Epithelial cell of esophagus (primary cell): ENCODE measurements around the gene PLXNB1.

Experiments used
- DNase-seq: peaks from one replicate; pipeline ENCODE4 v3.0.0; 2010; ENCODE audit warnings: low read depth
- H3K4me3 ChIP-seq: 2 replicates; pipeline ENCODE4 v1.5.1; 2011; ENCODE audit warnings: mild to moderate bottlenecking, low read length, control low read depth
- CTCF ChIP-seq: IDR thresholded peaks from 2 replicates; pipeline ENCODE4 v1.5.1; 2011; ENCODE audit warnings: low read depth, mild to moderate bottlenecking, low read length, control low read depth, inconsistent platforms; ENCODE audit not compliant: insufficient read depth; ENCODE audit errors: missing control alignments

Gene PLXNB1

GRCh38 chr3:48467473-48468267, 37.8 kb upstream of the PLXNB1 start:
- no peak overlapping the region for H3K4me3 ChIP-seq
- TF ChIP-seq CTCF: no peak
- DNase-seq: no peak

GRCh38 chr3:48467110-48467454, 37.2 kb upstream of the PLXNB1 start:
- no peak for TF ChIP-seq CTCF
- H3K4me3 ChIP-seq: peak overlapping the region; percentile 63
- no peak for DNase-seq

GRCh38 chr3:48466386-48467109, 36.7 kb upstream of the PLXNB1 start:
- peak overlapping the region; percentile 63 for H3K4me3 ChIP-seq
- peak; percentile 32 for DNase-seq
- TF ChIP-seq CTCF: no peak

GRCh38 chr3:48465531-48466378, 35.9 kb upstream of the PLXNB1 start:
- DNase-seq: peak; percentile 100
- TF ChIP-seq CTCF: peak; percentile 63
- H3K4me3 ChIP-seq: peak overlapping the region; percentile 63

- DNase-seq: no peak
- no peak for TF ChIP-seq CTCF
- no peak overlapping the region for H3K4me3 ChIP-seq
These were observed 35.3 kb upstream of the PLXNB1 start for GRCh38 chr3:48465237-48465530.

GRCh38 chr3:48464713-48465221, 34.9 kb upstream of the PLXNB1 start:
- no peak for DNase-seq
- no peak overlapping the region for H3K4me3 ChIP-seq
- no peak for TF ChIP-seq CTCF
